GM19099 (cell line): Measurements from ENCODE around the gene ZFP1.

Experiments used
- POLR2A ChIP-seq: IDR thresholded peaks from 3 replicates; pipeline ENCODE4 v1.6.1; 2011; ENCODE audit warnings: low read depth; ENCODE audit not compliant: insufficient read length; ENCODE audit errors: extremely low read depth

ZFP1 gene

GRCh38 chr16:75176926-75177325 is 28.6 kb downstream of the ZFP1 start:
- no peak for TF ChIP-seq POLR2A

- TF ChIP-seq POLR2A = no peak
Observed at GRCh38 chr16:75179208-75179607, 30.9 kb downstream of the ZFP1 start.

- no peak for TF ChIP-seq POLR2A
Observed at GRCh38 chr16:75181630-75182029, 33.3 kb downstream of the ZFP1 start.

GRCh38 chr16:75188832-75189477 is 40.6 kb downstream of the ZFP1 start:
- TF ChIP-seq POLR2A = no peak

GRCh38 chr16:75189638-75190245 is 41.4 kb downstream of the ZFP1 start:
- no peak for TF ChIP-seq POLR2A

GRCh38 chr16:75192606-75193264 is 44.4 kb downstream of the ZFP1 start:
- no peak for TF ChIP-seq POLR2A

GRCh38 chr16:75193265-75193650 is 44.9 kb downstream of the ZFP1 start:
- TF ChIP-seq POLR2A = no peak

GRCh38 chr16:75193730-75194444 is 45.6 kb downstream of the ZFP1 start:
- no peak for TF ChIP-seq POLR2A

- no peak for TF ChIP-seq POLR2A
Observed at GRCh38 chr16:75195811-75196790, 47.8 kb downstream of the ZFP1 start.

- no peak for TF ChIP-seq POLR2A
Observed at GRCh38 chr16:75196836-75197235, 48.5 kb downstream of the ZFP1 start.

GRCh38 chr16:75197522-75198134 is 49.3 kb downstream of the ZFP1 start:
- no peak for TF ChIP-seq POLR2A

GRCh38 chr16:75198135-75198600 is 49.8 kb downstream of the ZFP1 start:
- no peak for TF ChIP-seq POLR2A

- TF ChIP-seq POLR2A = no peak
Observed at GRCh38 chr16:75202069-75202590, 53.8 kb downstream of the ZFP1 start.

- no peak for TF ChIP-seq POLR2A
Observed at GRCh38 chr16:75203096-75203495, 54.8 kb downstream of the ZFP1 start.

- TF ChIP-seq POLR2A = no peak
Observed at GRCh38 chr16:75203667-75204409, 55.5 kb downstream of the ZFP1 start.
